Hair follicle dermal papilla cell (primary cell): ENCODE results near the gene AGO1. TPM values are rescaled to one million over a fixed set of nuclear protein-coding genes. Genes with fewer than 3 reads are reported as not detected.

ENCODE experiments used
- total RNA-seq: library from RNA; depleted of rRNA; stranded (reverse); fragments of >200 nt; gene quantifications from 2 replicates; pipeline ENCODE4 v1.2.3, GENCODE V29; 2012

The AGO1 gene
- 25.5 and 26.8 TPM in 2 replicates for total RNA-seq

GRCh38 chr1:35882945-35883634, at the start of gene AGO1:
TSS of gene AGO1 (plus strand) at chr1:35883209. CDS start at chr1:35883422, 213 bp downstream.

GRCh38 chr1:35930593-35931445, 47.8 kb downstream of the AGO1 start, which contains the start of gene AGO3:
TSS of gene AGO3 (plus strand) at chr1:35931105. CDS start at chr1:35931427, 322 bp downstream.

Other genes with a start within 250 kb of the AGO1 start
- 19.8 and 24.0 TPM in 2 replicates for gene PSMB2, start 241.7 kb upstream of the AGO1 start, total RNA-seq
- gene C1orf216, start 164.3 kb upstream of the AGO1 start, total RNA-seq: 28.6 and 29.9 TPM in 2 replicates
- 2.8 and 3.1 TPM in 2 replicates for gene CLSPN, start 113.2 kb upstream of the AGO1 start, total RNA-seq
- gene AGO4, start 75.2 kb upstream of the AGO1 start, total RNA-seq: 16.4 and 22.2 TPM in 2 replicates
- gene AGO3, start 47.9 kb downstream of the AGO1 start, total RNA-seq: 23.7 and 24.9 TPM in 2 replicates
- gene TEKT2, start 200.9 kb downstream of the AGO1 start, total RNA-seq: 0.12 TPM in 1 of 2 replicates, not detected in the other
- 27.1 and 31.8 TPM in 2 replicates for gene ADPRS, start 205.7 kb downstream of the AGO1 start, total RNA-seq
- 38.0 and 39.0 TPM in 2 replicates for gene COL8A2, start 242.0 kb downstream of the AGO1 start, total RNA-seq